GM10248 (cell line): Measurements from ENCODE around the gene BLOC1S3.
A peak's percentile ranks its signal among the peaks of the same experiment; 100 is the strongest.

Experiments
- CTCF ChIA-PET: fragments of 300-600 bp; sonication (Branson Sonifier 250); formaldehyde crosslinking; extraction: SDS; loops from one replicate; lab custom pipeline; 2021; ENCODE audit warnings: antibody characterized with exemption; lab: Yijun Ruan, JAX
- POLR2A ChIA-PET: fragments of 350-650 bp; sonication (Branson Sonifier 250); formaldehyde crosslinking; extraction: SDS; loops from one replicate; lab custom pipeline; 2020; ENCODE audit warnings: antibody characterized with exemption; lab: Yijun Ruan, JAX
- DNase-seq: peaks from one replicate; pipeline ENCODE4 v3.0.0; 2012; ENCODE audit errors: extremely low spot score
- TF ChIP-seq, protein P1 (sequence below): IDR thresholded peaks from 2 replicates; pipeline ENCODE4 v1.5.1; 2012; ENCODE audit warnings: mild to moderate bottlenecking, low read depth; ENCODE audit errors: extremely low read depth, missing control alignments, control extremely low read depth

Gene BLOC1S3

GRCh38 chr19:45164577-45165335, 13.8 kb upstream of the BLOC1S3 start:
- DNase-seq: peak; percentile 88
- CTCF ChIA-PET: interaction anchor here (0.7 to 2.8 kb wide), 10 partner anchors 13 to 393 kb away, joined by 3 to 10 read pairs (median 3); partner anchors contain the start of genes BLOC1S3 and TRAPPC6A
- POLR2A ChIA-PET: interaction anchor here (0.7 to 1.2 kb wide), 3 partner anchors 14 to 163 kb away, joined by 3 to 4 read pairs (median 3); partner anchors contain the start of gene BLOC1S3
- TF ChIP-seq, protein P1, sequence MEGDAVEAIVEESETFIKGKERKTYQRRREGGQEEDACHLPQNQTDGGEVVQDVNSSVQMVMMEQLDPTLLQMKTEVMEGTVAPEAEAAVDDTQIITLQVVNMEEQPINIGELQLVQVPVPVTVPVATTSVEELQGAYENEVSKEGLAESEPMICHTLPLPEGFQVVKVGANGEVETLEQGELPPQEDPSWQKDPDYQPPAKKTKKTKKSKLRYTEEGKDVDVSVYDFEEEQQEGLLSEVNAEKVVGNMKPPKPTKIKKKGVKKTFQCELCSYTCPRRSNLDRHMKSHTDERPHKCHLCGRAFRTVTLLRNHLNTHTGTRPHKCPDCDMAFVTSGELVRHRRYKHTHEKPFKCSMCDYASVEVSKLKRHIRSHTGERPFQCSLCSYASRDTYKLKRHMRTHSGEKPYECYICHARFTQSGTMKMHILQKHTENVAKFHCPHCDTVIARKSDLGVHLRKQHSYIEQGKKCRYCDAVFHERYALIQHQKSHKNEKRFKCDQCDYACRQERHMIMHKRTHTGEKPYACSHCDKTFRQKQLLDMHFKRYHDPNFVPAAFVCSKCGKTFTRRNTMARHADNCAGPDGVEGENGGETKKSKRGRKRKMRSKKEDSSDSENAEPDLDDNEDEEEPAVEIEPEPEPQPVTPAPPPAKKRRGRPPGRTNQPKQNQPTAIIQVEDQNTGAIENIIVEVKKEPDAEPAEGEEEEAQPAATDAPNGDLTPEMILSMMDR: peak; percentile 29

DNA sequence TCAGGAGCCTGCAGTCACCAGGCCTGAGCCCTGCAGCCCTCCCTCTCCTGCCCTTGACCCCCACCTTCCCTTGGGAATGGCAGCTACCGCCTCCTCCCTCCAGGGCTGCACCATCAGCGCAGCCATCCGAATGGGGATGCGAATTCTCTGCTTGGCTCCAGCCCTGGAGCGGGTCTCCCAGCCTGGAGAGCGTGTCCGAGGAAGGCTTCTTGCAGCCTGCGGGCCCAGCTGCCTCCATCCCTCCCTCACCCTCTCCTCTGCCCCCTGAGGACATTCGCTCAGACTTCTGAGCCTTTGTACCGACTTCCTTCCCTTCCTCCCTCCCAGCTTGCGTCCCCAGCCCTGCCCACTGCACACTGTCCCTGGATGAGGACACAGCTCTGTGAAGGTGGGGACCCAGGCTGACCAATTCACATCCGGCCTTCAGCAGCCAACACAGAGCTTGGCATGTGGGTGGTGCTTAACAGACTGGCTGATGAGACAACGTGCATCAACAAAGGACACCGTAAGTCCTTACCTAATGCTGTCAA, 11.8 kb upstream of the BLOC1S3 start:
- ChIA-PET POLR2A (no interaction called here), CTCF (interaction anchor here (3.0 kb wide), 1 partner anchor 11 kb away, joined by 15 read pairs; the partner anchor contains the start of genes BLOC1S3 and TRAPPC6A)
- TF ChIP-seq, protein P1: no peak
- no peak for DNase-seq

- ChIA-PET POLR2A (no interaction called here), CTCF (interaction anchor here (1.4 kb wide), 1 partner anchor 12 kb away, joined by 4 read pairs; no protein-coding TSS in a partner anchor)
- TF ChIP-seq, protein P1: no peak
- no peak for DNase-seq
Observed at GRCh38 chr19:45168767-45169351, 9.7 kb upstream of the BLOC1S3 start.

DNA sequence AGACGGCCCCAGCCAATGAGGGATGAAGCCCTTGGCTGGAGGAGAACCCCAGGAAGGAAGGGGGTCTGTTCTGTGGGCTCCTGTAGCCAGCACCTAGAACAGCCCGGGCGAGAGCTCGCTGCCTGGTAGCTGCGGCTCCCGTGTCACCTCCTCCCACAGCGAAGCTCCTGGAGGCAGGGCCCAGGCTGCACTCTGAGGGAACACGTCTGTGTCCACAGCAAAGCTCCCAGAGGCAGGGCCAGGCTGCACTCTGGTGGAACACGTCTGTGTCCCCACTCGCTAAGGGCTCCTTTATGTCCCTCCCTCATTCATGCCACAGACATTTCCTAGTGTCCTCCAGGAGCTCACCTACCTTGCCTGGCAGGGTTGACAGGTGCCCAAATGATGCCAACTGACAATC, 9.0 kb upstream of the BLOC1S3 start:
- POLR2A ChIA-PET: no interaction called here
- TF ChIP-seq, protein P1: no peak
- CTCF ChIA-PET: interaction anchor here (0.8 to 1.4 kb wide), 3 partner anchors 11 to 181 kb away, joined by 3 to 4 read pairs (median 3); no protein-coding TSS in a partner anchor
- no peak for DNase-seq

GRCh38 chr19:45170146-45171106, 8.2 kb upstream of the BLOC1S3 start:
- DNase-seq: no peak
- POLR2A ChIA-PET: no interaction called here
- TF ChIP-seq, protein P1: no peak
- CTCF ChIA-PET: interaction anchor here (0.8 to 1.4 kb wide), 3 partner anchors 10 to 182 kb away, joined by 3 to 4 read pairs (median 3); no protein-coding TSS in a partner anchor
